ENCODE data around the gene AIG1.

AIG1 gene

GRCh38 chr6:143146186-143146851 is 85.6 kb downstream of the AIG1 start:
- H3K36me3 ChIP-seq: no peaks in the 10 kb centered on the region
- no peaks in the 10 kb centered on the region for H3K9me3 ChIP-seq
- no peak for TF ChIP-seq CTCF (IDR thresholded peaks at IDR 0.05; ENCODE audit: low read depth, low read length)
- no peak overlapping the region for H3K4me3 ChIP-seq (ENCODE audit: low read depth, low read length)
- DNase-seq: no peak
- H3K4me1 ChIP-seq: no peaks in the 10 kb centered on the region
- H3K27me3 ChIP-seq: no peaks in the 10 kb centered on the region

GRCh38 chr6:143149771-143150170 is 89.1 kb downstream of the AIG1 start:
- Histone ChIP-seq H3K36me3 (no peaks in the 10 kb centered on the region), H3K4me1 (no peaks in the 10 kb centered on the region), H3K27me3 (no peaks in the 10 kb centered on the region), H3K4me3 (ENCODE audit: low read depth, low read length) (no peak overlapping the region), H3K9me3 (no peaks in the 10 kb centered on the region)
- TF ChIP-seq CTCF (IDR thresholded peaks at IDR 0.05; ENCODE audit: low read depth, low read length): no peak
- no peak for DNase-seq

GRCh38 chr6:143150281-143150680 is 89.6 kb downstream of the AIG1 start:
- Histone ChIP-seq H3K4me3 (ENCODE audit: low read depth, low read length) (no peak overlapping the region), H3K27me3 (no peaks in the 10 kb centered on the region), H3K4me1 (no peaks in the 10 kb centered on the region), H3K9me3 (no peaks in the 10 kb centered on the region), H3K36me3 (no peaks in the 10 kb centered on the region)
- TF ChIP-seq CTCF (IDR thresholded peaks at IDR 0.05; ENCODE audit: low read depth, low read length): no peak
- DNase-seq: no peak

GRCh38 chr6:143151381-143151780 is 90.7 kb downstream of the AIG1 start:
- no peak for DNase-seq
- H3K36me3 ChIP-seq: no peaks in the 10 kb centered on the region
- no peaks in the 10 kb centered on the region for H3K27me3 ChIP-seq

GRCh38 chr6:143155681-143156080 is 95.0 kb downstream of the AIG1 start:
- no peaks in the 10 kb centered on the region for H3K36me3 ChIP-seq
- TF ChIP-seq CTCF (IDR thresholded peaks at IDR 0.05; ENCODE audit: low read depth, low read length): no peak
- no peak overlapping the region for H3K4me3 ChIP-seq (ENCODE audit: low read depth, low read length)
- H3K27me3 ChIP-seq: no peaks in the 10 kb centered on the region
- no peaks in the 10 kb centered on the region for H3K9me3 ChIP-seq
- DNase-seq: no peak
- H3K4me1 ChIP-seq: no peaks in the 10 kb centered on the region

More at GRCh38 chr6:143151381-143151780, 90.7 kb downstream of the AIG1 start:
- TF ChIP-seq CTCF (IDR thresholded peaks at IDR 0.05; ENCODE audit: low read depth, low read length): no peak
- Histone ChIP-seq H3K4me3 (ENCODE audit: low read depth, low read length) (no peak overlapping the region), H3K4me1 (no peaks in the 10 kb centered on the region), H3K9me3 (no peaks in the 10 kb centered on the region)

- no peak overlapping the region for H3K4me3 ChIP-seq (ENCODE audit: low read depth, low read length)
- DNase-seq: no peak
- TF ChIP-seq CTCF (IDR thresholded peaks at IDR 0.05; ENCODE audit: low read depth, low read length): no peak
Observed at GRCh38 chr6:143157131-143157530, 96.4 kb downstream of the AIG1 start.

More at GRCh38 chr6:143157131-143157530, 96.4 kb downstream of the AIG1 start:
- Histone ChIP-seq H3K4me1 (no peaks in the 10 kb centered on the region), H3K36me3 (no peaks in the 10 kb centered on the region), H3K27me3 (no peaks in the 10 kb centered on the region), H3K9me3 (no peaks in the 10 kb centered on the region)

All from BE2C (cell line).